Thyroid gland (tissue), 4 donors: ENCODE measurements around the gene EMP2. TPM values are rescaled to one million over a fixed set of nuclear protein-coding genes. Genes with fewer than 3 reads are reported as not detected.

ENCODE experiments used
- DNase-seq, 2 donors: peaks; one replicate each; pipeline ENCODE4 v3.0.0-alpha.2; 2019
- H3K27ac ChIP-seq, 3 donors: fragments of 200-600 bp; sonication (generic); 1 replicate in 2 of 3; 2 replicates in 1 of 3; pipeline ENCODE4 v1.5.1; 2016 to 2019; ENCODE audit warnings: mild to moderate bottlenecking in 1 of 3, moderate library complexity in 1 of 3
- H3K27me3 ChIP-seq: fragments of 200-600 bp; sonication (generic); one replicate; pipeline ENCODE4 v1.5.1; 2019
- H3K36me3 ChIP-seq, 2 donors: fragments of 200-600 bp; sonication (generic); one replicate each; pipeline ENCODE4 v1.5.1; 2016 to 2019
- H3K4me1 ChIP-seq, 2 donors: fragments of 200-600 bp; sonication (generic); one replicate each; pipeline ENCODE4 v1.5.1; 2017 to 2019
- H3K4me3 ChIP-seq, 3 donors: fragments of 200-600 bp; sonication (generic); replicated peaks in 1 of 3; 1 replicate in 2 of 3; 2 replicates in 1 of 3; pipeline ENCODE4 v1.5.1; 2016; ENCODE audit warnings: mild to moderate bottlenecking in 1 of 3
- H3K9me3 ChIP-seq: fragments of 200-600 bp; sonication (generic); one replicate; pipeline ENCODE4 v1.5.1; 2017
- CTCF ChIP-seq, 6 experiments: fragments of 200-600 bp in 3 of 6; fragments of 450-650 bp in 3 of 6; sonication (generic) in 3 of 6; IDR thresholded peaks; one replicate each; pipeline ENCODE4 v1.5.1; 2016 to 2019; ENCODE audit warnings: antibody characterized with exemption in 6 of 6, mild to moderate bottlenecking in 2 of 6, inconsistent platforms in 1 of 6, moderate library complexity in 1 of 6
- POLR2A ChIP-seq, 2 donors: fragments of 450-650 bp; IDR thresholded peaks; one replicate each; pipeline ENCODE4 v1.6.1; 2017; ENCODE audit warnings: antibody characterized with exemption in 2 of 2, mild to moderate bottlenecking in 2 of 2, moderate library complexity in 1 of 2
- WGBS, 2 donors: methylation state at CpG; one replicate each; pipeline ENCODE4 v1.1.5; 2017; 5-methylcytosine and 5-hydroxymethylcytosine counted together
- intact Hi-C: fragments of 100-400 bp; cut with DNase I; formaldehyde crosslinking; loops from one replicate; pipeline ENCODE4 v1.15.1; 2023
- total RNA-seq, 4 donors: library from RNA; depleted of rRNA; stranded (reverse); fragments of >200 nt; gene quantifications; one replicate each; pipeline ENCODE4 v1.2.3, GENCODE V29; 2016

The EMP2 gene
- total RNA-seq, 4 donors from 2014 or later, result 17.9 to 37.5 (median 23.1) TPM

GRCh38 chr16:10613785-10614485, 33.5 kb upstream of the EMP2 start:
- H3K27me3 ChIP-seq, result no peaks in the 10 kb centered on the region
- H3K9me3 ChIP-seq, result no peaks in the 10 kb centered on the region
- no peak for DNase-seq
- intact Hi-C loops, result no loop called here
- no peak overlapping the region for H3K27ac ChIP-seq
- 73 to 93% methylated on average over 6 of the region's 6 CpGs for WGBS, 2 donors
- TF ChIP-seq CTCF (IDR thresholded peaks at IDR 0.05), result no peak
- no peak for TF ChIP-seq POLR2A (IDR thresholded peaks at IDR 0.05)
- H3K4me3 ChIP-seq, result no peak overlapping the region
- H3K4me1 ChIP-seq, result peaks cover 10 to 15% of the 10 kb centered on the region in 2 donors
- H3K36me3 ChIP-seq, result no peaks in the 10 kb centered on the region

GRCh38 chr16:10612649-10613179, 32.3 kb upstream of the EMP2 start:
- no peak overlapping the region for H3K4me3 ChIP-seq
- intact Hi-C loops, result no loop called here
- no peaks in the 10 kb centered on the region for H3K27me3 ChIP-seq
- no peaks in the 10 kb centered on the region for H3K9me3 ChIP-seq
- DNase-seq, result no peak
- WGBS, 2 donors, result 62 to 74% methylated on average over 6 of the region's 6 CpGs
- peaks cover 8 to 13% of the 10 kb centered on the region in 2 donors for H3K4me1 ChIP-seq
- no peak for TF ChIP-seq POLR2A (IDR thresholded peaks at IDR 0.05)
- H3K36me3 ChIP-seq, result no peaks in the 10 kb centered on the region
- no peak overlapping the region for H3K27ac ChIP-seq

- WGBS, 2 donors, result 82 to 86% methylated on average over 6 of the region's 6 CpGs
- intact Hi-C loops, result no loop called here
- Histone ChIP-seq H3K9me3 (no peaks in the 10 kb centered on the region), H3K27ac (no peak overlapping the region), H3K4me3 (no peak overlapping the region), H3K4me1 (peaks cover 2 to 4% of the 10 kb centered on the region in 2 donors), H3K27me3 (no peaks in the 10 kb centered on the region), H3K36me3 (no peaks in the 10 kb centered on the region)
- no peak for DNase-seq
- no peak for TF ChIP-seq POLR2A (IDR thresholded peaks at IDR 0.05)
- no peak for TF ChIP-seq CTCF (IDR thresholded peaks at IDR 0.05)
Observed at GRCh38 chr16:10611825-10612342, 31.5 kb upstream of the EMP2 start.

GRCh38 chr16:10610499-10611184, 30.2 kb upstream of the EMP2 start:
- Histone ChIP-seq H3K4me3 (no peak overlapping the region), H3K4me1 (no peaks in the 10 kb centered on the region), H3K27ac (no peak overlapping the region), H3K9me3 (no peaks in the 10 kb centered on the region), H3K36me3 (no peaks in the 10 kb centered on the region), H3K27me3 (no peaks in the 10 kb centered on the region)
- no peak for DNase-seq
- intact Hi-C loops, result no loop called here
- TF ChIP-seq POLR2A (IDR thresholded peaks at IDR 0.05) (no peak), CTCF (IDR thresholded peaks at IDR 0.05) (no peak)
- WGBS, 2 donors, result 78 to 83% methylated on average over 13 of the region's 13 CpGs

GRCh38 chr16:10609402-10609774, 29.0 kb upstream of the EMP2 start:
- no peaks in the 10 kb centered on the region for H3K27me3 ChIP-seq
- no peaks in the 10 kb centered on the region for H3K4me1 ChIP-seq
- intact Hi-C loops, result no loop called here
- WGBS, 2 donors, result 53 to 60% methylated on average over 7 of the region's 7 CpGs
- H3K4me3 ChIP-seq, result no peak overlapping the region
- H3K9me3 ChIP-seq, result no peaks in the 10 kb centered on the region
- no peak overlapping the region for H3K27ac ChIP-seq
- TF ChIP-seq POLR2A (IDR thresholded peaks at IDR 0.05), result no peak
- TF ChIP-seq CTCF (IDR thresholded peaks at IDR 0.05), result no peak
- no peak for DNase-seq
- no peaks in the 10 kb centered on the region for H3K36me3 ChIP-seq
